HPDE6-E6E7 (cell line): ENCODE results near the gene TEX55.
"Not testable (repeated sequence)": the region's sequence is repeated elsewhere in the genome, so short reads cannot be mapped to it uniquely, and the experiment has no call there.

Experiments
- DNase-seq: peaks from one replicate; pipeline ENCODE4 v3.0.0; 2011; ENCODE audit warnings: missing footprints; ENCODE audit errors: extremely low spot score

The TEX55 gene

GRCh38 chr3:119160815-119161214 lies 14.8 kb downstream of the TEX55 start:
- no peak for DNase-seq

- no peak for DNase-seq
These were observed 15.3 kb downstream of the TEX55 start for GRCh38 chr3:119161240-119161639.

GRCh38 chr3:119164745-119165144 lies 18.8 kb downstream of the TEX55 start:
- DNase-seq, result not testable (repeated sequence)

GRCh38 chr3:119170821-119171220 lies 24.9 kb downstream of the TEX55 start:
- no peak for DNase-seq

GRCh38 chr3:119173325-119173724 lies 27.4 kb downstream of the TEX55 start, which contains the start of gene UPK1B:
TSS of gene UPK1B (plus strand) at chr3:119173598. CDS start at chr3:119186742, 13,144 bp downstream.
- DNase-seq, result peak; percentile 17

- DNase-seq, result peak; percentile 63
These were observed 30.1 kb downstream of the TEX55 start for GRCh38 chr3:119175872-119176756.

- no peak for DNase-seq
These were observed 30.8 kb downstream of the TEX55 start for GRCh38 chr3:119176778-119177177.

GRCh38 chr3:119177321-119177720 lies 31.4 kb downstream of the TEX55 start:
- DNase-seq, result no peak

GRCh38 chr3:119181765-119182164 lies 35.8 kb downstream of the TEX55 start:
- peak; percentile 65 for DNase-seq

- no peak for DNase-seq
These were observed 38.1 kb downstream of the TEX55 start for GRCh38 chr3:119184111-119184510.

GRCh38 chr3:119184796-119185570 lies 39.0 kb downstream of the TEX55 start:
- no peak for DNase-seq

- DNase-seq, result no peak
These were observed 41.3 kb downstream of the TEX55 start for GRCh38 chr3:119187266-119187665.

GRCh38 chr3:119191800-119192199 lies 45.8 kb downstream of the TEX55 start:
- no peak for DNase-seq

- no peak for DNase-seq
These were observed 48.5 kb downstream of the TEX55 start for GRCh38 chr3:119194237-119195150.

- DNase-seq, result no peak
These were observed 49.1 kb downstream of the TEX55 start for GRCh38 chr3:119195151-119195476.

- DNase-seq, result no peak
These were observed 49.9 kb downstream of the TEX55 start for GRCh38 chr3:119195911-119196310.
